Measurements from ENCODE around the gene ASCL1. TPM values are rescaled to one million over a fixed set of nuclear protein-coding genes. Genes with fewer than 3 reads are reported as not detected.

The ASCL1 gene
- total and polyA plus RNA-seq, 10 of the 15 experiments (the other 5 are each of a cell fraction or from before 2014, with no cell fraction given), result 10.6 to 61.1 (median 20.5) TPM

DNA sequence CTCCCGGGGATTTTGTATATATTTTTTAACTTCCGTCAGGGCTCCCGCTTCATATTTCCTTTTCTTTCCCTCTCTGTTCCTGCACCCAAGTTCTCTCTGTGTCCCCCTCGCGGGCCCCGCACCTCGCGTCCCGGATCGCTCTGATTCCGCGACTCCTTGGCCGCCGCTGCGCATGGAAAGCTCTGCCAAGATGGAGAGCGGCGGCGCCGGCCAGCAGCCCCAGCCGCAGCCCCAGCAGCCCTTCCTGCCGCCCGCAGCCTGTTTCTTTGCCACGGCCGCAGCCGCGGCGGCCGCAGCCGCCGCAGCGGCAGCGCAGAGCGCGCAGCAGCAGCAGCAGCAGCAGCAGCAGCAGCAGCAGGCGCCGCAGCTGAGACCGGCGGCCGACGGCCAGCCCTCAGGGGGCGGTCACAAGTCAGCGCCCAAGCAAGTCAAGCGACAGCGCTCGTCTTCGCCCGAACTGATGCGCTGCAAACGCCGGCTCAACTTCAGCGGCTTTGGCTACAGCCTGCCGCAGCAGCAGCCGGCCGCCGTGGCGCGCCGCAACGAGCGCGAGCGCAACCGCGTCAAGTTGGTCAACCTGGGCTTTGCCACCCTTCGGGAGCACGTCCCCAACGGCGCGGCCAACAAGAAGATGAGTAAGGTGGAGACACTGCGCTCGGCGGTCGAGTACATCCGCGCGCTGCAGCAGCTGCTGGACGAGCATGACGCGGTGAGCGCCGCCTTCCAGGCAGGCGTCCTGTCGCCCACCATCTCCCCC lies 777 bp downstream of the ASCL1 start (continued):
- TF ChIP-seq KLF5 (IDR thresholded peaks at IDR 0.05; ENCODE audit: partially characterized antibody) (no peak), RB1 (IDR thresholded peaks at IDR 0.05; ENCODE audit: borderline replicate concordance) (0 out of 2 replicates have a peak, but pooled peaks have one; percentile 31), CREM (IDR thresholded peaks at IDR 0.05; ENCODE audit: low read depth) (no peak), DPF2 (IDR thresholded peaks at IDR 0.05) (peak; percentile 80), EGR1 (IDR thresholded peaks at IDR 0.05; ENCODE audit: borderline replicate concordance in 1 of 2, low read depth in 2 of 2, low read length in 2 of 2) (no peak), ZSCAN29 (IDR thresholded peaks at IDR 0.05) (peak; percentile 81), RBBP5 (conservative IDR thresholded peaks at IDR 0.05) (no peak), IKZF2 (IDR thresholded peaks at IDR 0.05) (peak in 1 of 2 experiments; percentile 21; a peak in 1 of 4 replicates), GATAD2B (conservative IDR thresholded peaks at IDR 0.05; ENCODE audit: low read depth) (peak; percentile 87), RUNX3 (IDR thresholded peaks at IDR 0.05; ENCODE audit: low read length) (peak; percentile 32; the same call in 1 of the 2 replicates), MYC (IDR thresholded peaks at IDR 0.05; ENCODE audit: insufficient read depth, insufficient read length, insufficient replicate concordance, low read length, severe bottlenecking) (no peak), BACH1 (IDR thresholded peaks at IDR 0.05; ENCODE audit: borderline replicate concordance) (peak; percentile 81), NR2C1 (IDR thresholded peaks at IDR 0.05) (0 out of 2 replicates have a peak, but pooled peaks have one; percentile 19), ZNF217 (IDR thresholded peaks at IDR 0.05) (peak; percentile 75), ZNF24 (IDR thresholded peaks at IDR 0.05) (0 out of 2 replicates have a peak, but pooled peaks have one; percentile 30)
- TF ChIP-seq, protein P1, sequence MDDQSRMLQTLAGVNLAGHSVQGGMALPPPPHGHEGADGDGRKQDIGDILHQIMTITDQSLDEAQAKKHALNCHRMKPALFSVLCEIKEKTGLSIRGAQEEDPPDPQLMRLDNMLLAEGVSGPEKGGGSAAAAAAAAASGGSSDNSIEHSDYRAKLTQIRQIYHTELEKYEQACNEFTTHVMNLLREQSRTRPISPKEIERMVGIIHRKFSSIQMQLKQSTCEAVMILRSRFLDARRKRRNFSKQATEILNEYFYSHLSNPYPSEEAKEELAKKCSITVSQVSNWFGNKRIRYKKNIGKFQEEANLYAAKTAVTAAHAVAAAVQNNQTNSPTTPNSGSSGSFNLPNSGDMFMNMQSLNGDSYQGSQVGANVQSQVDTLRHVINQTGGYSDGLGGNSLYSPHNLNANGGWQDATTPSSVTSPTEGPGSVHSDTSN (IDR thresholded peaks at IDR 0.05; ENCODE audit: insufficient replicate concordance, low read depth, low read length), result no peak
- TF ChIP-seq, protein P2, sequence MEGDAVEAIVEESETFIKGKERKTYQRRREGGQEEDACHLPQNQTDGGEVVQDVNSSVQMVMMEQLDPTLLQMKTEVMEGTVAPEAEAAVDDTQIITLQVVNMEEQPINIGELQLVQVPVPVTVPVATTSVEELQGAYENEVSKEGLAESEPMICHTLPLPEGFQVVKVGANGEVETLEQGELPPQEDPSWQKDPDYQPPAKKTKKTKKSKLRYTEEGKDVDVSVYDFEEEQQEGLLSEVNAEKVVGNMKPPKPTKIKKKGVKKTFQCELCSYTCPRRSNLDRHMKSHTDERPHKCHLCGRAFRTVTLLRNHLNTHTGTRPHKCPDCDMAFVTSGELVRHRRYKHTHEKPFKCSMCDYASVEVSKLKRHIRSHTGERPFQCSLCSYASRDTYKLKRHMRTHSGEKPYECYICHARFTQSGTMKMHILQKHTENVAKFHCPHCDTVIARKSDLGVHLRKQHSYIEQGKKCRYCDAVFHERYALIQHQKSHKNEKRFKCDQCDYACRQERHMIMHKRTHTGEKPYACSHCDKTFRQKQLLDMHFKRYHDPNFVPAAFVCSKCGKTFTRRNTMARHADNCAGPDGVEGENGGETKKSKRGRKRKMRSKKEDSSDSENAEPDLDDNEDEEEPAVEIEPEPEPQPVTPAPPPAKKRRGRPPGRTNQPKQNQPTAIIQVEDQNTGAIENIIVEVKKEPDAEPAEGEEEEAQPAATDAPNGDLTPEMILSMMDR (IDR thresholded peaks at IDR 0.05 in 2 of 3, conservative IDR thresholded peaks at IDR 0.05 in 1 of 3; ENCODE audit: control insufficient read depth in 2 of 3, extremely low read depth in 1 of 3, insufficient read depth in 1 of 3, low read depth in 3 of 3, low read length in 3 of 3), result peak in 2 of 3 experiments; percentile 7 to 15; a peak in 2 of 6 replicates
- TF ChIP-seq, protein P3, sequence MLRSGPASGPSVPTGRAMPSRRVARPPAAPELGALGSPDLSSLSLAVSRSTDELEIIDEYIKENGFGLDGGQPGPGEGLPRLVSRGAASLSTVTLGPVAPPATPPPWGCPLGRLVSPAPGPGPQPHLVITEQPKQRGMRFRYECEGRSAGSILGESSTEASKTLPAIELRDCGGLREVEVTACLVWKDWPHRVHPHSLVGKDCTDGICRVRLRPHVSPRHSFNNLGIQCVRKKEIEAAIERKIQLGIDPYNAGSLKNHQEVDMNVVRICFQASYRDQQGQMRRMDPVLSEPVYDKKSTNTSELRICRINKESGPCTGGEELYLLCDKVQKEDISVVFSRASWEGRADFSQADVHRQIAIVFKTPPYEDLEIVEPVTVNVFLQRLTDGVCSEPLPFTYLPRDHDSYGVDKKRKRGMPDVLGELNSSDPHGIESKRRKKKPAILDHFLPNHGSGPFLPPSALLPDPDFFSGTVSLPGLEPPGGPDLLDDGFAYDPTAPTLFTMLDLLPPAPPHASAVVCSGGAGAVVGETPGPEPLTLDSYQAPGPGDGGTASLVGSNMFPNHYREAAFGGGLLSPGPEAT (IDR thresholded peaks at IDR 0.05; ENCODE audit: low read depth), result 0 out of 2 replicates have a peak, but pooled peaks have one; percentile 17
- TF ChIP-seq, protein P4, sequence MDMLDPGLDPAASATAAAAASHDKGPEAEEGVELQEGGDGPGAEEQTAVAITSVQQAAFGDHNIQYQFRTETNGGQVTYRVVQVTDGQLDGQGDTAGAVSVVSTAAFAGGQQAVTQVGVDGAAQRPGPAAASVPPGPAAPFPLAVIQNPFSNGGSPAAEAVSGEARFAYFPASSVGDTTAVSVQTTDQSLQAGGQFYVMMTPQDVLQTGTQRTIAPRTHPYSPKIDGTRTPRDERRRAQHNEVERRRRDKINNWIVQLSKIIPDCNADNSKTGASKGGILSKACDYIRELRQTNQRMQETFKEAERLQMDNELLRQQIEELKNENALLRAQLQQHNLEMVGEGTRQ (IDR thresholded peaks at IDR 0.05; ENCODE audit: borderline replicate concordance, low read depth, low read length), result no peak
- TF ChIP-seq, protein P5, sequence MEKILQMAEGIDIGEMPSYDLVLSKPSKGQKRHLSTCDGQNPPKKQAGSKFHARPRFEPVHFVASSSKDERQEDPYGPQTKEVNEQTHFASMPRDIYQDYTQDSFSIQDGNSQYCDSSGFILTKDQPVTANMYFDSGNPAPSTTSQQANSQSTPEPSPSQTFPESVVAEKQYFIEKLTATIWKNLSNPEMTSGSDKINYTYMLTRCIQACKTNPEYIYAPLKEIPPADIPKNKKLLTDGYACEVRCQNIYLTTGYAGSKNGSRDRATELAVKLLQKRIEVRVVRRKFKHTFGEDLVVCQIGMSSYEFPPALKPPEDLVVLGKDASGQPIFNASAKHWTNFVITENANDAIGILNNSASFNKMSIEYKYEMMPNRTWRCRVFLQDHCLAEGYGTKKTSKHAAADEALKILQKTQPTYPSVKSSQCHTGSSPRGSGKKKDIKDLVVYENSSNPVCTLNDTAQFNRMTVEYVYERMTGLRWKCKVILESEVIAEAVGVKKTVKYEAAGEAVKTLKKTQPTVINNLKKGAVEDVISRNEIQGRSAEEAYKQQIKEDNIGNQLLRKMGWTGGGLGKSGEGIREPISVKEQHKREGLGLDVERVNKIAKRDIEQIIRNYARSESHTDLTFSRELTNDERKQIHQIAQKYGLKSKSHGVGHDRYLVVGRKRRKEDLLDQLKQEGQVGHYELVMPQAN (conservative IDR thresholded peaks at IDR 0.05), result peak; percentile 73; the same call in 1 of the 2 replicates
